ENCODE results near the gene NAP1L5.

- no peak for TF ChIP-seq JUN (IDR thresholded peaks at IDR 0.05)
- no peak for TF ChIP-seq MYC (IDR thresholded peaks at IDR 0.05; ENCODE audit: borderline replicate concordance, low read length)
Observed at GRCh38 chr4:88705223-88705622, 7.6 kb upstream of the NAP1L5 start.

Measured in A549 (cell line).